ENCODE measurements around the gene TMEM187.

DNA sequence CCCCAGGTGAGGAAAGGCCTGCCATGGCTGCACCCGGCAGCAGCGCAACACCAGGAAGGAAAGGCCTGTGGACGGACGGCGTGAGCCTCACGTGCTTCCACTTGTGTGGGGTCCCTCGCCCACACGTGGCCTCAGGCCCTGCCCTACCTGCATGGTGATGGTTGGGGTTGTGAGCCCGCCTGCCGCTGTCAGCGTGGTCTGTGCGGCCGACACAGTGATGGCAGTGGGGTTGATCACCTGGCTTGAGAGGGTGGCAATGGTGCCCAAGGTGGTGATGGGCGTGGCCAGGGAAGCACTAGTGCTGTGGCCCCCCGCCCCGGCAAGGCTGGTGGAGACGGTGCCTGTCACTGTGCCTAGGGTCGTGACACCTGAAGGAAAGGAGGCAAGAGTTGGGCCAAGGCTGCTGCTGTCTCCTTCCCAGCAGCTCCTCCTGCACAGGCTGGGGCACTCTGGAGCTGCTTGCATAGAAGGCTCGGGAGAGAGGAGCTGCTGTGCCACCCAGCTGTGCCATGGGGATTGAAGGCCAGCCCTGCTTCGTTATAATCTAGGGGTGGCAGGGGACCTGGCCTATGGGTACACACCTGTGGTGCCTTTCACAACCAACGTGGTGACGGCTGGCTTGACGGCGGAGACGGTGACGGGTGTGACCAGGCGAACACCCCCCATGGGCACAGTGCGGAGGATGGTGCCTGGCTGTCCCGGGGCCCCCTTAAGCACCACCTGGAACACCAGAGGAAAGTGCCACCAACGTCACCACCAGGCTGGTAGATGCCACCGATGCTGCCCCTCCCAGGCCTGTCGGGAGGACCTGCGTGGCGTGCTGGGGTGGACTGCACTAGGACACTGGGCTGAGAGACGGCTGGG is 16.3 kb upstream of the TMEM187 start:
- no peak for TF ChIP-seq POLR2AphosphoS5 (IDR thresholded peaks at IDR 0.05; ENCODE audit: low read depth, low read length)
- TF ChIP-seq, protein P1, sequence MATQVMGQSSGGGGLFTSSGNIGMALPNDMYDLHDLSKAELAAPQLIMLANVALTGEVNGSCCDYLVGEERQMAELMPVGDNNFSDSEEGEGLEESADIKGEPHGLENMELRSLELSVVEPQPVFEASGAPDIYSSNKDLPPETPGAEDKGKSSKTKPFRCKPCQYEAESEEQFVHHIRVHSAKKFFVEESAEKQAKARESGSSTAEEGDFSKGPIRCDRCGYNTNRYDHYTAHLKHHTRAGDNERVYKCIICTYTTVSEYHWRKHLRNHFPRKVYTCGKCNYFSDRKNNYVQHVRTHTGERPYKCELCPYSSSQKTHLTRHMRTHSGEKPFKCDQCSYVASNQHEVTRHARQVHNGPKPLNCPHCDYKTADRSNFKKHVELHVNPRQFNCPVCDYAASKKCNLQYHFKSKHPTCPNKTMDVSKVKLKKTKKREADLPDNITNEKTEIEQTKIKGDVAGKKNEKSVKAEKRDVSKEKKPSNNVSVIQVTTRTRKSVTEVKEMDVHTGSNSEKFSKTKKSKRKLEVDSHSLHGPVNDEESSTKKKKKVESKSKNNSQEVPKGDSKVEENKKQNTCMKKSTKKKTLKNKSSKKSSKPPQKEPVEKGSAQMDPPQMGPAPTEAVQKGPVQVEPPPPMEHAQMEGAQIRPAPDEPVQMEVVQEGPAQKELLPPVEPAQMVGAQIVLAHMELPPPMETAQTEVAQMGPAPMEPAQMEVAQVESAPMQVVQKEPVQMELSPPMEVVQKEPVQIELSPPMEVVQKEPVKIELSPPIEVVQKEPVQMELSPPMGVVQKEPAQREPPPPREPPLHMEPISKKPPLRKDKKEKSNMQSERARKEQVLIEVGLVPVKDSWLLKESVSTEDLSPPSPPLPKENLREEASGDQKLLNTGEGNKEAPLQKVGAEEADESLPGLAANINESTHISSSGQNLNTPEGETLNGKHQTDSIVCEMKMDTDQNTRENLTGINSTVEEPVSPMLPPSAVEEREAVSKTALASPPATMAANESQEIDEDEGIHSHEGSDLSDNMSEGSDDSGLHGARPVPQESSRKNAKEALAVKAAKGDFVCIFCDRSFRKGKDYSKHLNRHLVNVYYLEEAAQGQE (IDR thresholded peaks at IDR 0.05; ENCODE audit: insufficient read depth in 1 of 2, low read depth in 2 of 2, low read length in 2 of 2), result no peak

Data from PFSK-1 (cell line).